ENCODE results near the gene FBXO42.

- no peak for TF ChIP-seq CTCF (conservative IDR thresholded peaks at IDR 0.05)
- no peak for TF ChIP-seq EZH2 (IDR thresholded peaks at IDR 0.05; ENCODE audit: low read depth)
Observed at GRCh38 chr1:16196874-16197273, 155.4 kb downstream of the FBXO42 start.

Measured in PC-9 (cell line).